HG03103 (cell line): Measurements from ENCODE around the gene KIF1C.
A peak's percentile ranks its signal among the peaks of the same experiment; 100 is the strongest.

Experiments
- ATAC-seq: cut with Tn5 transposase; IDR thresholded peaks from one replicate; pipeline ENCODE4 v1.9.1; 2021; ENCODE audit warnings: low read depth; ENCODE audit not compliant: unreplicated experiment

Gene KIF1C

GRCh38 chr17:4997302-4998026 lies at the start of gene KIF1C, which contains the start of gene INCA1:
TSS of gene KIF1C (plus strand) at chr17:4997950. CDS start at chr17:5000247, 2,297 bp downstream.
TSS of gene INCA1 (minus strand) at chr17:4997522. CDS start at chr17:4994437, 3,085 bp downstream.
- ATAC-seq, result peak; percentile 66

GRCh38 chr17:4948166-4948930 lies 49.4 kb upstream of the KIF1C start, which contains the start of gene PFN1:
TSS of gene PFN1 (minus strand) at chr17:4948530. CDS start at chr17:4948394, 136 bp downstream.
- ATAC-seq, result no peak

- no peak for ATAC-seq
Measured at GRCh38 chr17:4948931-4949320, 48.8 kb upstream of the KIF1C start.

- ATAC-seq, result no peak
Measured at GRCh38 chr17:4949321-4950074, 48.3 kb upstream of the KIF1C start.

GRCh38 chr17:4950075-4950745 lies 47.5 kb upstream of the KIF1C start:
- ATAC-seq, result no peak

- ATAC-seq, result no peak
Measured at GRCh38 chr17:4950746-4951204, 47.0 kb upstream of the KIF1C start, which contains the start of gene ENO3. TSS of gene ENO3 (plus strand) at chr17:4951119. CDS start at chr17:4951830, 711 bp downstream.

- no peak for ATAC-seq
Measured at GRCh38 chr17:4951486-4951885, 46.3 kb upstream of the KIF1C start.

- ATAC-seq, result no peak
Measured at GRCh38 chr17:4953451-4953961, 44.2 kb upstream of the KIF1C start.

- no peak for ATAC-seq
Measured at GRCh38 chr17:4955091-4955490, 42.7 kb upstream of the KIF1C start.

GRCh38 chr17:4956493-4957061 lies 41.2 kb upstream of the KIF1C start:
- ATAC-seq, result no peak

GRCh38 chr17:4958102-4958501 lies 39.6 kb upstream of the KIF1C start:
- no peak for ATAC-seq

- no peak for ATAC-seq
Measured at GRCh38 chr17:4959261-4959965, 38.3 kb upstream of the KIF1C start.

- no peak for ATAC-seq
Measured at GRCh38 chr17:4960279-4960922, 37.3 kb upstream of the KIF1C start.

- ATAC-seq, result no peak
Measured at GRCh38 chr17:4965311-4965986, 32.3 kb upstream of the KIF1C start.

- peak; percentile 73 for ATAC-seq
Measured at GRCh38 chr17:4966844-4967538, 30.8 kb upstream of the KIF1C start.

- peak; percentile 48 for ATAC-seq
Measured at GRCh38 chr17:4967539-4968485, 29.9 kb upstream of the KIF1C start, which contains the start of gene SPAG7. TSS of gene SPAG7 (minus strand) at chr17:4967817. CDS start at chr17:4967804, 13 bp downstream.
